Measurements from ENCODE around the gene TMEM41A. TPM values are rescaled to one million over a fixed set of nuclear protein-coding genes. Genes with fewer than 3 reads are reported as not detected.

Gene TMEM41A
- total and polyA plus RNA-seq, 2 experiments from 2014 or later: 40.9 to 73.7 TPM

DNA sequence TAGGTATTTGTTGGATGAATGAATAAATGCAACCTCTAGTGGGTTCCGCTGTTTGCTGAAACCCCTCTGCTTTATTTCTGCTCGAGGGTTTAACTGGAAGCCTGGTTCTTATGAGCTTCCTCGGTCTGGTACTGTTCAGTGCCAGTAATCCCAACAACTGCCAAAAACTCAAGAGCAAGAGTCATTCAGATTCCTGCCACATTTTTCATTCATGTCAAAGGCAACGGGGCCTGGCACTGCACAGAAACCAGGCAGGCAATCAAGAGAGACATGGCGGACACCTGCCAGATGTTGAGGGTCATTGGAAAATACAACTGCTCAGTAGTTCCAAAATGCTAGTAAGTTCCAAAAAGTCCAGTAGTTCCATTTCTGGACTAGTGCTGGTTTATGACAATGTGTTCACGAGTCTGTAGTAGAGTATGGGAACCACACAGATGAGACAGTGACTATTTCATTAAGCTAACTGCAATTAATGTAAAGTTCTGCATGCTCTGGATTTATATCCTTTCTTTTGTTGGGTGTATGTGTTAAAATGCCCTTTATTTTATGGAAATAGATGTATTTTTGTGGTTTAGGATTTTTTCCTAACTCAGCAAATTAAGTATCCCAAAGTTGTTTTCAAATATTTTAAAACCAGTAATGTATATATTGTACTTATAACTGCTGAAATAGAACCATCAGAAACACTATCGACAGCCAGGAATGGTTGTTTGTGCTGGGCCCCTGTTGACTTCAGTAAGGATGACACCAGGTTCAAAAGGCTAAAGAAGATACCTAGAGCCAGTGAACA is 22.7 kb upstream of the TMEM41A start:
- H3K27me3 ChIP-seq: peaks cover 3% of the 10 kb centered on the region
- TF ChIP-seq, protein P1, sequence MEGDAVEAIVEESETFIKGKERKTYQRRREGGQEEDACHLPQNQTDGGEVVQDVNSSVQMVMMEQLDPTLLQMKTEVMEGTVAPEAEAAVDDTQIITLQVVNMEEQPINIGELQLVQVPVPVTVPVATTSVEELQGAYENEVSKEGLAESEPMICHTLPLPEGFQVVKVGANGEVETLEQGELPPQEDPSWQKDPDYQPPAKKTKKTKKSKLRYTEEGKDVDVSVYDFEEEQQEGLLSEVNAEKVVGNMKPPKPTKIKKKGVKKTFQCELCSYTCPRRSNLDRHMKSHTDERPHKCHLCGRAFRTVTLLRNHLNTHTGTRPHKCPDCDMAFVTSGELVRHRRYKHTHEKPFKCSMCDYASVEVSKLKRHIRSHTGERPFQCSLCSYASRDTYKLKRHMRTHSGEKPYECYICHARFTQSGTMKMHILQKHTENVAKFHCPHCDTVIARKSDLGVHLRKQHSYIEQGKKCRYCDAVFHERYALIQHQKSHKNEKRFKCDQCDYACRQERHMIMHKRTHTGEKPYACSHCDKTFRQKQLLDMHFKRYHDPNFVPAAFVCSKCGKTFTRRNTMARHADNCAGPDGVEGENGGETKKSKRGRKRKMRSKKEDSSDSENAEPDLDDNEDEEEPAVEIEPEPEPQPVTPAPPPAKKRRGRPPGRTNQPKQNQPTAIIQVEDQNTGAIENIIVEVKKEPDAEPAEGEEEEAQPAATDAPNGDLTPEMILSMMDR (IDR thresholded peaks at IDR 0.05; ENCODE audit: low read depth, low read length): no peak
- H3K4me1 ChIP-seq (ENCODE audit: low read depth): no peaks in the 10 kb centered on the region
- no peaks in the 10 kb centered on the region for H3K9me3 ChIP-seq (ENCODE audit: low read depth)
- no peak overlapping the region for H3K4me3 ChIP-seq
- H3K36me3 ChIP-seq: no peaks in the 10 kb centered on the region
- no peak for DNase-seq (ENCODE audit: low read depth in 1 of 2, low spot score in 1 of 2)
- H3K27ac ChIP-seq: no peak overlapping the region

DNA sequence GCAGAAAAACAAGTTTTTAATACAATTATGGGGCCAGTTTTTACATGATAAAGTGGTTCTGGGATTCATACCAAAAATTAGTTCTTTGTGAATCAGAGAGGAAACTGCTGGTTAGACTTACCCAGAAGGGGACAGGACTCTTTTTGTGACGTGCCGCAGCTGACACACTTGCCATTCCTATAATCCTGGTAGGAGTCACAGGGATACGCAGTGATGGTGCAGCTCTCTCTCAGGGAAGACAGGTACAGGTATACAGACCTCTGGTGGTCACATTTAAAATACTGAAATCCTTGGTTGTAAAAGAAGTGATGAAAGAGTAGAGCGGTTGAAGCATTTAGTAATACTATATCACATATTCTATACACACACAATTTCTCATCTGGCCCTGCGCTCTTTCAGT is 20.2 kb upstream of the TMEM41A start:
- no peaks in the 10 kb centered on the region for H3K9me3 ChIP-seq (ENCODE audit: low read depth)
- no peaks in the 10 kb centered on the region for H3K4me1 ChIP-seq (ENCODE audit: low read depth)
- TF ChIP-seq, protein P1 (IDR thresholded peaks at IDR 0.05; ENCODE audit: low read depth, low read length): no peak
- H3K4me3 ChIP-seq: no peak overlapping the region
- peaks cover 3% of the 10 kb centered on the region for H3K27me3 ChIP-seq
- H3K27ac ChIP-seq: no peak overlapping the region
- DNase-seq (ENCODE audit: low read depth in 1 of 2, low spot score in 1 of 2): no peak
- no peaks in the 10 kb centered on the region for H3K36me3 ChIP-seq

DNA sequence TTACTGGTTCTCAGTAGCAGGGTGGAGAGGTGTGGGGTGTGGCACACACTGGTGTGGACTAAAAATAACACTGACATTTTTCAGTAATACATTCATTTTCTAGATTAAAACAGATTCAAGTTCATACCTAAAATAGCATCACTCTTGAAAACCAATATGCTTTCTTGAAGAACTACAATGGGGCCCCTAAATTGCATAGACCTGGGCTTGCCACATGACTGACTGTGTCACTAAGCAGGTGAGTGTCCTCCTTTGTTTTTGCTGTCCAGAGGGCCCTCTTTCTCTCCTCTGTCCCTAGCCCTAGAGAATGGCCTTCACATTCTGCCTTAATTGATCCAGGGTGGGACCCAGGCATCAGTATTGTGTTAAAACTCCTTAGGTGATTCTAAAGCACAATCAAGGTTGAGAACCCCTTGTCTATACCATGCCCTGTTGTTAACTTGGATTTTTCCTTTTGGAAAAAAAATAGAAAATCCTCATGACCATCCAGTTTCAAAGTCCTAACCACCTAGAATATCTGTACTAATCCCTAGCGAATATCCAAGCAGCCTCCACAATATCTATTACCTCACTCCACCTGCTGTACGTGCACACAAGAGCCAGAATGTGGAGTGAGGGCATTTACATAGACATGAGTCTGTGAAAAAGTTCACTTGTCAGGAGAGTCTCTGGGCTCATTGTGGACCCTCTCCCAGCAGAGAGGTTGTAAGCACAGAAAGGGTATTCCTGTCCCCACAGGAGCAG is 18.7 kb upstream of the TMEM41A start:
- TF ChIP-seq, protein P1 (IDR thresholded peaks at IDR 0.05; ENCODE audit: low read depth, low read length): no peak
- H3K36me3 ChIP-seq: no peaks in the 10 kb centered on the region
- no peaks in the 10 kb centered on the region for H3K27me3 ChIP-seq
- no peaks in the 10 kb centered on the region for H3K4me1 ChIP-seq (ENCODE audit: low read depth)
- no peak overlapping the region for H3K4me3 ChIP-seq
- H3K27ac ChIP-seq: no peak overlapping the region
- no peaks in the 10 kb centered on the region for H3K9me3 ChIP-seq (ENCODE audit: low read depth)
- no peak for DNase-seq (ENCODE audit: low read depth in 1 of 2, low spot score in 1 of 2)

DNA sequence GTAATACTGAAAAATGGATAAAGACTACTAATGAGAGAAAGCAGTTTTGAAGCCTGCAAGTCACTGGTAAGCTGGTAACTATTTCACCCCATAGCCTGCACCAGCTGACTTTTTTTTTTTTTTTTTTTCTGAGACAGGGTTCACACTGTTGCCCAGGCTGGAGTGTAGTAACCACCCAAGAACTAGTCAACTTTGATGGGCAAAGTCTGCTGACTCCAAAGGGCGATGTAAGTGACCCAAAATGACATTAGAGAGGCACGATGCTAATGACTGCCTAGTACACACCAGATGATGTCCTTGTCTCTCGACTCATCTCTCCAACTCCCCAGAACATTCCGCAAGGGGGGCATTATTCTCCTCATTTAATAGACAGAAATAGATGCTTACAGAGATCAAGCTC is 12.9 kb upstream of the TMEM41A start:
- H3K36me3 ChIP-seq: no peaks in the 10 kb centered on the region
- H3K4me1 ChIP-seq (ENCODE audit: low read depth): no peaks in the 10 kb centered on the region
- H3K27me3 ChIP-seq: no peaks in the 10 kb centered on the region
- TF ChIP-seq, protein P1 (IDR thresholded peaks at IDR 0.05; ENCODE audit: low read depth, low read length): no peak
- no peak overlapping the region for H3K4me3 ChIP-seq
- H3K27ac ChIP-seq: no peak overlapping the region
- H3K9me3 ChIP-seq (ENCODE audit: low read depth): no peaks in the 10 kb centered on the region
- DNase-seq (ENCODE audit: low read depth in 1 of 2, low spot score in 1 of 2): no peak

DNA sequence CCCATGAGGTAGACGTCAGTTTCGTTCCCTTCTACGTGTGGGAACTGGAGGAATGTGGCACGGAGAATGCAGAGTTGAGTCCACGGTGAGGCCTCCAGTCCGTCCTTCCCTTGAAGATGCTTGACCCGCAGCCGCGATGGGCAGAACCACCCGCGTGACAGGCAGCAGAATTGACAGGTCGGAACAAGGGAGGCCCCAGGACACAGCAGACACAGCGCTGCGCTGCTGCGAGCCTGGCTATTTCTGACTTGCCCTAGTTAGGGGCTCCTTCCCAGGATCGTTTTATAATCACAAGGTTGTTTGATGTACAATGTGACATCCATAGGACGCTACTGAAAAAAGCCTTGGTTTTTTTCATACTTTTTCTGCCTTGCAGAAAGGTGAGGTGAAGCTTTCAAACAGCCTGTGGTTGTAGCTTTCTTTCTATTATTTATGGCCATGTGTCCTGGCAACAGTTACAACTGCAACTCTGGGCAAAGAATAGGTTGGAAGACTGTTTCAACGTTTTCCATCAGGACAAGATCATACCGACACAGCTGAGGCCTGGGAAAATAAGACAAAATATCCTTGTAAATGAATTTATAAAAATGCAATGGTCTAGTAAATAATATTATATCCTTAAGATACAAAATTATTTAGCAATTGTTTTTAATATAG is 9.6 kb upstream of the TMEM41A start:
- no peak for DNase-seq (ENCODE audit: low read depth in 1 of 2, low spot score in 1 of 2)
- no peaks in the 10 kb centered on the region for H3K36me3 ChIP-seq
- no peak overlapping the region for H3K4me3 ChIP-seq
- no peaks in the 10 kb centered on the region for H3K27me3 ChIP-seq
- no peak overlapping the region for H3K27ac ChIP-seq
- TF ChIP-seq, protein P1 (IDR thresholded peaks at IDR 0.05; ENCODE audit: low read depth, low read length): no peak
- no peaks in the 10 kb centered on the region for H3K9me3 ChIP-seq (ENCODE audit: low read depth)
- peaks cover 5% of the 10 kb centered on the region for H3K4me1 ChIP-seq (ENCODE audit: low read depth)
